Activated CD4-positive, alpha-beta memory T cell treated with anti-CD3 and anti-CD28 coated beads for 36 hours (primary cell): Measurements from ENCODE around the gene SINHCAF. TPM values are rescaled to one million over a fixed set of nuclear protein-coding genes. Genes with fewer than 3 reads are reported as not detected.
"Not testable (repeated sequence)": the region's sequence is repeated elsewhere in the genome, so short reads cannot be mapped to it uniquely, and the experiment has no call there.

Experiments
- CTCF ChIA-PET: fragments of 350-600 bp; sonication (Branson Sonifier 250); formaldehyde crosslinking; loops from one replicate; lab custom pipeline; 2021; ENCODE audit warnings: antibody characterized with exemption, inconsistent platforms; lab: Charles Lee
- POLR2A ChIA-PET: fragments of 350-600 bp; sonication (Branson Sonifier 250); formaldehyde crosslinking; loops from one replicate; lab custom pipeline; 2021; ENCODE audit warnings: antibody characterized with exemption; lab: Charles Lee
- DNase-seq: peaks from one replicate; pipeline ENCODE4 v3.0.0-alpha.2; 2020
- H3K27ac Mint-ChIP-seq: one replicate; pipeline ENCODE4 v1.8.0; 2021; ENCODE audit warnings: mixed read lengths
- H3K27me3 Mint-ChIP-seq: one replicate; pipeline ENCODE4 v1.8.0; 2021; ENCODE audit warnings: mixed read lengths
- H3K36me3 Mint-ChIP-seq: one replicate; pipeline ENCODE4 v1.8.0; 2021; ENCODE audit warnings: mixed read lengths
- H3K4me1 Mint-ChIP-seq: one replicate; pipeline ENCODE4 v1.8.0; 2021; ENCODE audit warnings: low read depth, mixed read lengths
- H3K4me3 Mint-ChIP-seq: one replicate; pipeline ENCODE4 v1.8.0; 2021; ENCODE audit warnings: mild to moderate bottlenecking, mixed read lengths
- H3K9me3 Mint-ChIP-seq: one replicate; pipeline ENCODE4 v1.8.0; 2021; ENCODE audit warnings: mixed read lengths
- intact Hi-C: fragments of 100-400 bp; cut with micrococcal nuclease; formaldehyde crosslinking; loops from one replicate; pipeline ENCODE4 v1.15.1; 2023
- total RNA-seq, 2 experiments: library from RNA; stranded (reverse); gene quantifications; one replicate each; pipeline ENCODE4 v1.2.3, GENCODE V29; 2021

The SINHCAF gene
- total RNA-seq, 2 experiments from 2014 or later, result 181 to 186 TPM

DNA sequence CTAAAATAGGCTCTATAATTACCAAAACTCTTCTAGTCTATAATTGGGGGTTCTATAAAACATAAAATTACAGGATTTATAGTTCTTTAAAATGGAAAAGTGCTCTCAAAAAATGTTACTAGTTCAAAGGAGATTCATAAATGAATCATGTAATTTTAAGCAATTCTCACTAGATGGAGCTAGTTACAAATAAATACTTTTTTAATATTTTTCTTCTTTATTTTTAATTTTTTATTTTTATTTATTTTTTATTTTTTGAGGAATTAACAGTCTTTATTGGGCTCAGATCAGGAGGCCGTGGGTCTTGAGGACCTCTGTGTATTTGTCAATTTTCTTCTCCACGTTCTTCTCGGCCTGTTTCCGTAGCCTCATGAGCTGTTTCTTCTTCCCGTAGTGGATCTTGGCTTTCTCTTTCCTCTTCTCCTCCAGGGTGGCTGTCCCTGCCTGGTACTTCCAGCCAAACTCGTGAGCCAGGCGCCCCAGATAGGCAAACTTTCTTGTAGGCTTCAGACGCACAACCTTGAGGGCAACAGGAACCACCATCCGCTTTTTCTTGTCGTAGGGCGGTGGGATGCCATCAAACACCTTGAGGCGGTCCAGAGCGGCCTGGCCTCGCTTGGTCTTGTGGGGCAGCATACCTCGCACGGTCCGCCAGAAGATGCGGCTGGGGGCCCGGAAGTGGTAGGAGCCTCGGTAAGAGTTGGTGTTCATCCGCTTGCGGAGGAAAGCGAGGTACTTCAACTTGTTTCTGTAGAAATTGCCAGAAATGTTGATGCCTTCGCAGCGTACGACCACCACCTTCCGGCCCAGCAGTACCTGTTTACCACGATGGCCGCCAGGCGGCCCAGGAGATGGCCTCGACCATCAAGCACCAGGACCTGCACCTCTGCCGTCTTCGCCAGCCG is 74.0 kb downstream of the SINHCAF start:
- intact Hi-C loops, result loop anchor here (5.0 kb wide), 2 partner anchors 110 to 385 kb away; no protein-coding TSS in a partner anchor
- POLR2A ChIA-PET, result interaction anchor here (0.6 kb wide), 1 partner anchor 462 kb away, joined by 3 read pairs; no protein-coding TSS in a partner anchor
- H3K4me1 Mint-ChIP-seq, result not testable (repeated sequence)

GRCh38 chr12:31250179-31250578 is 75.8 kb downstream of the SINHCAF start:
- Mint-ChIP-seq H3K9me3 (no peaks in the 10 kb centered on the region), H3K4me3 (no peak overlapping the region), H3K27me3 (no peaks in the 10 kb centered on the region), H3K27ac (no peak overlapping the region), H3K4me1 (no peaks in the 10 kb centered on the region), H3K36me3 (no peaks in the 10 kb centered on the region)
- intact Hi-C loops, result loop anchor here (5.0 kb wide), 2 partner anchors 112 to 387 kb away; no protein-coding TSS in a partner anchor
- ChIA-PET POLR2A (no interaction called here), CTCF (interaction anchor here (2.9 kb wide), 1 partner anchor 21 kb away, joined by 40 read pairs; no protein-coding TSS in a partner anchor)
- DNase-seq, result no peak

More for the DNA sequence above, 74.0 kb downstream of the SINHCAF start:
- DNase-seq, result peak; percentile 23
- peak overlapping the region; percentile 56 for H3K4me3 Mint-ChIP-seq
- CTCF ChIA-PET, result interaction anchor here (0.6 to 2.9 kb wide), 13 partner anchors 9 to 384 kb away, joined by 3 to 40 read pairs (median 3); no protein-coding TSS in a partner anchor
- not testable (repeated sequence) for H3K27ac Mint-ChIP-seq, H3K27me3 Mint-ChIP-seq, H3K36me3 Mint-ChIP-seq, H3K9me3 Mint-ChIP-seq

DNA sequence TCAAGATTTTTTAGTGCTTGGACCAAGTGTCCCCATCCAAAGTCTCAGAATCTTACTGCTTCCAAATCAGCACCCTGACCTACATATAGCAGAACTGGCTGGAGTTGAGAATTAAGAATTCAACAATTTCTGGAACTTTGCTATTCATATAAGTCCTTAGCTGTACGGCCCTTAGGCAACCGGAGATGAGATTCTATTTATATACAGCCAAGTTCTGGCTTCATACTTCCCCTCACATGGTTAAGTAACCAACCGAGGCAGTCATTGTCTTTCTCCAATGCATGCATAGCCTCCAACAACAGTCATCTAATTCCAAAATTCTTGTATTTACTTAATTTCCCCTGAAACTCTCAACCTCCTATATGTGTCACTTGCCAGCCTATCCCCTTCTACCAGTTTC is 76.6 kb downstream of the SINHCAF start:
- H3K4me3 Mint-ChIP-seq, result no peak overlapping the region
- no peak for DNase-seq
- ChIA-PET POLR2A (no interaction called here), CTCF (interaction anchor here (2.9 kb wide), 1 partner anchor 22 kb away, joined by 40 read pairs; no protein-coding TSS in a partner anchor)
- H3K36me3 Mint-ChIP-seq, result no peaks in the 10 kb centered on the region
- no peaks in the 10 kb centered on the region for H3K4me1 Mint-ChIP-seq
- H3K9me3 Mint-ChIP-seq, result no peaks in the 10 kb centered on the region
- H3K27me3 Mint-ChIP-seq, result no peaks in the 10 kb centered on the region
- H3K27ac Mint-ChIP-seq, result no peak overlapping the region
- intact Hi-C loops, result no loop called here

- no peaks in the 10 kb centered on the region for H3K4me1 Mint-ChIP-seq
- no peaks in the 10 kb centered on the region for H3K36me3 Mint-ChIP-seq
- no peaks in the 10 kb centered on the region for H3K9me3 Mint-ChIP-seq
- no peak overlapping the region for H3K4me3 Mint-ChIP-seq
- no peak for DNase-seq
- H3K27ac Mint-ChIP-seq, result no peak overlapping the region
- POLR2A ChIA-PET, result no interaction called here
- CTCF ChIA-PET, result interaction anchor here (1.1 kb wide), 1 partner anchor 23 kb away, joined by 4 read pairs; no protein-coding TSS in a partner anchor
- no peaks in the 10 kb centered on the region for H3K27me3 Mint-ChIP-seq
- intact Hi-C loops, result no loop called here
Measured at GRCh38 chr12:31248815-31249214, 77.1 kb downstream of the SINHCAF start.

DNA sequence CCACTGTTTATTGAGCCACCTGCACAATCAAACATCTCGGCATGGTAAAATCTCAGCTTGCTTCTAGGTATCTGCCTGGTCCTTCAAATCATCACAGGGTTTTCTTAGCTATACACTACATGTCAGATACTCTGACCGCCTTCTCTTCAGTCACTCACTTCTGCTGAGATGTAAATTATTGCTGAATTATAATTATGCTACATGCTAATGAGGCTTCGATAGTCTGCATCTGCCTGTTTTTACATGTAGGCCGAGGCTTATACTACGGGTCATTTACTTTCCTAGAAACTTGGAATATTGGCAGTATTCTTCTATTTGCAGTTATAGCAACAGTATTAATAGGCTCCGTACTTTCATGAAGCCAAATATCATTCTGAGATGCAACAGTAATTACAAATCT is 77.6 kb downstream of the SINHCAF start:
- intact Hi-C loops, result no loop called here
- no peak for DNase-seq
- no peak overlapping the region for H3K4me3 Mint-ChIP-seq
- no peaks in the 10 kb centered on the region for H3K36me3 Mint-ChIP-seq
- no peaks in the 10 kb centered on the region for H3K9me3 Mint-ChIP-seq
- CTCF ChIA-PET, result interaction anchor here (1.1 kb wide), 1 partner anchor 23 kb away, joined by 4 read pairs; no protein-coding TSS in a partner anchor
- H3K27me3 Mint-ChIP-seq, result no peaks in the 10 kb centered on the region
- H3K27ac Mint-ChIP-seq, result no peak overlapping the region
- no peaks in the 10 kb centered on the region for H3K4me1 Mint-ChIP-seq
- POLR2A ChIA-PET, result no interaction called here

DNA sequence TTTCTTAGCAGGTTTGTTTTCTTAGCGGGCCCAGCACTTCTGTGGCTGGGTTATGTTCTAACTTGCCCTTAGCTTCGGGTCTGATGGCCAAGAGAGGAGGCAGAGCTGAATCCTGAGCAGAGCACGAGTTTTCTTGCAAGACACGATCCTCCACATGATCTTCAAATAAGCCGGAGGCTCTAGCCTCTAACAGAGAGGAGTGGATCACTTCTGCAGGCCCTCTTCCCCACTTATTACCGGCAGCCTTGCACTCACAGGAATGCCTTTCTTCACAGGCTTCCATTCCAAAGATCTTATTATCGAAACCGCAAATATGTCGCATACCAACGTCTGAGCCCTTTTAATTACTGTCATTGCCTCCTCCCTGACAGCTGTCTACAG is 79.5 kb downstream of the SINHCAF start:
- H3K36me3 Mint-ChIP-seq, result no peaks in the 10 kb centered on the region
- no peak overlapping the region for H3K4me3 Mint-ChIP-seq

GRCh38 chr12:31245822-31246469 is 80.0 kb downstream of the SINHCAF start:
- no peaks in the 10 kb centered on the region for H3K9me3 Mint-ChIP-seq
- no peak overlapping the region for H3K27ac Mint-ChIP-seq
- POLR2A ChIA-PET, result no interaction called here
- no peaks in the 10 kb centered on the region for H3K36me3 Mint-ChIP-seq
- no peaks in the 10 kb centered on the region for H3K4me1 Mint-ChIP-seq
- DNase-seq, result no peak
- H3K27me3 Mint-ChIP-seq, result no peaks in the 10 kb centered on the region
- intact Hi-C loops, result no loop called here
- H3K4me3 Mint-ChIP-seq, result no peak overlapping the region
- CTCF ChIA-PET, result no interaction called here

More for the DNA sequence above, 79.5 kb downstream of the SINHCAF start:
- DNase-seq, result no peak
- POLR2A ChIA-PET, result no interaction called here
- CTCF ChIA-PET, result no interaction called here
- intact Hi-C loops, result no loop called here
- H3K27ac Mint-ChIP-seq, result no peak overlapping the region
- H3K27me3 Mint-ChIP-seq, result no peaks in the 10 kb centered on the region
- H3K4me1 Mint-ChIP-seq, result no peaks in the 10 kb centered on the region
- no peaks in the 10 kb centered on the region for H3K9me3 Mint-ChIP-seq

DNA sequence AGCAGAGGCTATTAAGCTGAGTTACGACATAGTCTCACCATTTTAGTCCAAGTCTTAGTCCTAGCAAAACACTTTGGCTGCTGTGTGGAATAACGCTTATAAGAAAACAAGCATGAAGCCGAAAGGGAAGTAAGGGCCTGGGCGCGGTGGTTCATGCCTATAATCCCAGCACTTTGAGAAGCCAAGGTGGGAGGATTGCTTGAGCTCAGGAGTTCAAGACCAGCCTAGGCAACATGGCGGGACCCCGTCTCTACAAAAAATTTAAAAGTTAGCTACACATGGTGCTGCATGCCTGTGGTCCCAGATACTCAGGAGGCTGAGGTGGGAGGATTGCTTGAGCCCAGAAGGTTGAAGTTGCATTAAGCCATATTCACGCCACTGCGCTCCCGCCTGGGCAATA is 83.5 kb downstream of the SINHCAF start:
- H3K27me3 Mint-ChIP-seq, H3K4me3 Mint-ChIP-seq, DNase-seq, POLR2A ChIA-PET, H3K36me3 Mint-ChIP-seq, H3K9me3 Mint-ChIP-seq, H3K27ac Mint-ChIP-seq, intact Hi-C loops, H3K4me1 Mint-ChIP-seq: not testable (repeated sequence)
- CTCF ChIA-PET, result interaction anchor here (0.8 to 5.4 kb wide), 6 partner anchors 8 to 395 kb away, joined by 3 to 24 read pairs (median 3); no protein-coding TSS in a partner anchor

DNA sequence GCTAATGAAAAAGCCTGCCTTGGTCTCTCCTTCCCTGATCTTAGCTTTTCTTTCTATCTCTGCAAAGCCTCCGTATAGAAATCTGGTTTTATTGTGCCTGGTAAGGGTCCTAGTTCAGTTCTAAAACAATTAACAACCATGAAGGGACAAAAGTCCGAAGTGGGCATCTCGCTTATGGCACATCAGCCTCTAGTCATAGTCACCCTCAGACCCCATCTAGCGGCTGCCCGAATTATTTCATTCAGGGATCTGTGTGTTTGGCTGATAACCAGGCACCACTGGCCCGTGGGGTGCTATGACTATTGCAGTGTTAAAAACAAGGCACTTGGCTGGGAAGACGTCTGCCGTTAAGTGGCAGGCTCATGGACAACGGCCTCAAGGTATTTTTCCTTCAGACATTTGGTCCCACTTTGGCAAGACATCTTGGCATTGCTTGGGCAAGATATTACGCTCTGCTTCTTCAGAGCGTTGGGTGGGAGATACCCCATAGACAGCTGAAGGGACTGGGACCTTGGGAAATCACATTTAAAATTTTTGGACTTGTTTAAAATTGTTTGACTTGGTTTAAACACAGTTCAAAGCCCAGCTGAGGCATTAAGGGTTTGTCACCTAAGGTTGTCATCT is 87.1 kb downstream of the SINHCAF start:
- peak; percentile 84 for DNase-seq
- CTCF ChIA-PET, result interaction anchor here (0.8 to 6.2 kb wide), 12 partner anchors 9 to 413 kb away, joined by 3 to 69 read pairs (median 5); no protein-coding TSS in a partner anchor
- H3K27ac Mint-ChIP-seq, result no peak overlapping the region
- H3K36me3 Mint-ChIP-seq, result no peaks in the 10 kb centered on the region
- POLR2A ChIA-PET, result no interaction called here
- H3K4me3 Mint-ChIP-seq, result no peak overlapping the region
- H3K27me3 Mint-ChIP-seq, result peaks cover 12% of the 10 kb centered on the region
- no peaks in the 10 kb centered on the region for H3K9me3 Mint-ChIP-seq
- peaks cover 10% of the 10 kb centered on the region for H3K4me1 Mint-ChIP-seq
- intact Hi-C loops, result loop anchor here (1.0 to 2.0 kb wide), 2 partner anchors 122 to 392 kb away; no protein-coding TSS in a partner anchor

GRCh38 chr12:31238333-31238732 is 87.6 kb downstream of the SINHCAF start:
- DNase-seq, H3K9me3 Mint-ChIP-seq, H3K27ac Mint-ChIP-seq, H3K4me1 Mint-ChIP-seq, H3K36me3 Mint-ChIP-seq, POLR2A ChIA-PET, H3K4me3 Mint-ChIP-seq: not testable (repeated sequence)
- H3K27me3 Mint-ChIP-seq, result peaks cover 12% of the 10 kb centered on the region
- CTCF ChIA-PET, result interaction anchor here (1.0 to 6.2 kb wide), 9 partner anchors 9 to 412 kb away, joined by 3 to 69 read pairs (median 4); no protein-coding TSS in a partner anchor
- intact Hi-C loops, result loop anchor here (2.0 kb wide), 1 partner anchor 122 kb away; no protein-coding TSS in a partner anchor

DNA sequence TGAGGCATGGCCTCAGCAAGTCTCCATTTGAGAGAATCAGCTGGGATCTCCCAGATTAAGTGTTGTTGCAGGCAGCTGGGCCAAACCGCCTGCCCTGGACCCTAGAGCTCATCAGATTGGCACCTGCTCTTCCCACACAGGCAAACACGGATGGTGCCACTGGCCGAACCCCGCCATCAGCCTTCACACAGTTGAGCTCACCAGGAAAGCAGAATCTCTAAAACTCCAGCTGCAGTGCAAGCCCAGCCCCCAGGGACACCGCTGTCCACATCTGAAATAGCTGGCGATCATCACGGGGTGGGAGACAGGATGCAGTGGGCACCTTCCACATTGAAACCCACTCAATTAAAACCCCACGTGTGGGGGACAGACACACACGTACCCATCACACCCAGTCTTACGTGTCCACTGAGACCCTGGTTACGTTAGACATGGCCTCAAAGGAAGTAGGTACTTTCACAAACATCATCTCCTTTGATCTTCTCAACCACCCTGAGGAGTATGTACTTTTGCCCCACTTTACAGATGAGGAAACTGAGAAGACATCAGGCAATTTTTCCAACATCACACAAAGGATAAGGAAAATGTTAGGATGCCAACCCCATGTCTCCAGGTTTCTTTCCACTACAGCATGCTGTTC is 88.8 kb downstream of the SINHCAF start:
- Mint-ChIP-seq H3K27me3 (peaks cover 12% of the 10 kb centered on the region), H3K27ac (no peak overlapping the region), H3K9me3 (no peaks in the 10 kb centered on the region), H3K4me1 (peaks cover 10% of the 10 kb centered on the region), H3K36me3 (no peaks in the 10 kb centered on the region), H3K4me3 (no peak overlapping the region)
- intact Hi-C loops, result no loop called here
- CTCF ChIA-PET, result interaction anchor here (0.6 to 6.2 kb wide), 6 partner anchors 8 to 1817 kb away, joined by 4 to 69 read pairs (median 6); no protein-coding TSS in a partner anchor
- peak; percentile 8 for DNase-seq
- POLR2A ChIA-PET, result no interaction called here
